ENCODE results near the gene RERE. TPM values are rescaled to one million over a fixed set of nuclear protein-coding genes. Genes with fewer than 3 reads are reported as not detected.

The RERE gene
- total RNA-seq, 1 donor from 2014 or later, result 80.3 TPM

- peaks cover 32% of the 10 kb centered on the region for H3K4me1 ChIP-seq
- no peaks in the 10 kb centered on the region for H3K36me3 ChIP-seq
- DNase-seq (ENCODE audit: extremely low spot score in 2 of 2), result no peak
- H3K27me3 ChIP-seq, result no peaks in the 10 kb centered on the region
- H3K9me3 ChIP-seq, result no peaks in the 10 kb centered on the region
- H3K27ac ChIP-seq, result no peak overlapping the region
- TF ChIP-seq POLR2A (IDR thresholded peaks at IDR 0.05), result no peak
- TF ChIP-seq, protein P1, sequence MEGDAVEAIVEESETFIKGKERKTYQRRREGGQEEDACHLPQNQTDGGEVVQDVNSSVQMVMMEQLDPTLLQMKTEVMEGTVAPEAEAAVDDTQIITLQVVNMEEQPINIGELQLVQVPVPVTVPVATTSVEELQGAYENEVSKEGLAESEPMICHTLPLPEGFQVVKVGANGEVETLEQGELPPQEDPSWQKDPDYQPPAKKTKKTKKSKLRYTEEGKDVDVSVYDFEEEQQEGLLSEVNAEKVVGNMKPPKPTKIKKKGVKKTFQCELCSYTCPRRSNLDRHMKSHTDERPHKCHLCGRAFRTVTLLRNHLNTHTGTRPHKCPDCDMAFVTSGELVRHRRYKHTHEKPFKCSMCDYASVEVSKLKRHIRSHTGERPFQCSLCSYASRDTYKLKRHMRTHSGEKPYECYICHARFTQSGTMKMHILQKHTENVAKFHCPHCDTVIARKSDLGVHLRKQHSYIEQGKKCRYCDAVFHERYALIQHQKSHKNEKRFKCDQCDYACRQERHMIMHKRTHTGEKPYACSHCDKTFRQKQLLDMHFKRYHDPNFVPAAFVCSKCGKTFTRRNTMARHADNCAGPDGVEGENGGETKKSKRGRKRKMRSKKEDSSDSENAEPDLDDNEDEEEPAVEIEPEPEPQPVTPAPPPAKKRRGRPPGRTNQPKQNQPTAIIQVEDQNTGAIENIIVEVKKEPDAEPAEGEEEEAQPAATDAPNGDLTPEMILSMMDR (IDR thresholded peaks at IDR 0.05), result no peak
- no peak for TF ChIP-seq POLR2AphosphoS5 (IDR thresholded peaks at IDR 0.05; ENCODE audit: insufficient read depth in 1 of 2, low read depth in 1 of 2)
- H3K4me3 ChIP-seq, result no peak overlapping the region
- intact Hi-C loops (cut with DNase I), result no loop called here
Measured at GRCh38 chr1:8706291-8706690, 111.1 kb downstream of the RERE start.

- intact Hi-C loops (cut with DNase I), result no loop called here
- TF ChIP-seq POLR2AphosphoS5 (IDR thresholded peaks at IDR 0.05; ENCODE audit: insufficient read depth in 1 of 2, low read depth in 1 of 2) (no peak), POLR2A (IDR thresholded peaks at IDR 0.05) (no peak)
- TF ChIP-seq, protein P1 (IDR thresholded peaks at IDR 0.05), result no peak
- H3K27ac ChIP-seq, result no peak overlapping the region
- no peaks in the 10 kb centered on the region for H3K9me3 ChIP-seq
- H3K27me3 ChIP-seq, result no peaks in the 10 kb centered on the region
- no peaks in the 10 kb centered on the region for H3K36me3 ChIP-seq
- H3K4me3 ChIP-seq, result no peak overlapping the region
- no peak for DNase-seq (ENCODE audit: extremely low spot score in 2 of 2)
- H3K4me1 ChIP-seq, result peaks cover 42% of the 10 kb centered on the region
Measured at GRCh38 chr1:8704866-8705506, 112.5 kb downstream of the RERE start.

- peaks cover 48% of the 10 kb centered on the region for H3K4me1 ChIP-seq
- peak overlapping the region; percentile 68 to 70 for H3K4me3 ChIP-seq
- H3K36me3 ChIP-seq, result no peaks in the 10 kb centered on the region
- TF ChIP-seq POLR2AphosphoS5 (IDR thresholded peaks at IDR 0.05; ENCODE audit: insufficient read depth in 1 of 2, low read depth in 1 of 2) (peak; percentile 15 to 25), POLR2A (IDR thresholded peaks at IDR 0.05) (peak in 1 of 2 donors; percentile 69)
- TF ChIP-seq, protein P1 (IDR thresholded peaks at IDR 0.05), result no peak
- peak overlapping the region; percentile 80 for H3K27ac ChIP-seq
- H3K27me3 ChIP-seq, result no peaks in the 10 kb centered on the region
- no peak for DNase-seq (ENCODE audit: extremely low spot score in 2 of 2)
- H3K9me3 ChIP-seq, result no peaks in the 10 kb centered on the region
- intact Hi-C loops (cut with DNase I), result no loop called here
Measured at GRCh38 chr1:8702850-8703810, 114.3 kb downstream of the RERE start.

GRCh38 chr1:8702472-8702849 is 115.0 kb downstream of the RERE start:
- peak overlapping the region; percentile 80 for H3K27ac ChIP-seq
- DNase-seq (ENCODE audit: extremely low spot score in 2 of 2), result no peak
- peak overlapping the region; percentile 68 to 70 for H3K4me3 ChIP-seq
- intact Hi-C loops (cut with DNase I), result no loop called here
- H3K36me3 ChIP-seq, result no peaks in the 10 kb centered on the region
- no peaks in the 10 kb centered on the region for H3K27me3 ChIP-seq
- no peaks in the 10 kb centered on the region for H3K9me3 ChIP-seq
- H3K4me1 ChIP-seq, result peaks cover 48% of the 10 kb centered on the region
- TF ChIP-seq POLR2A (IDR thresholded peaks at IDR 0.05) (no peak), POLR2AphosphoS5 (IDR thresholded peaks at IDR 0.05; ENCODE audit: insufficient read depth in 1 of 2, low read depth in 1 of 2) (no peak)
- TF ChIP-seq, protein P1 (IDR thresholded peaks at IDR 0.05), result no peak
